Measurements from ENCODE around the gene WDR53.
"Not testable (repeated sequence)": the region's sequence is repeated elsewhere in the genome, so short reads cannot be mapped to it uniquely, and the experiment has no call there.

The WDR53 gene

DNA sequence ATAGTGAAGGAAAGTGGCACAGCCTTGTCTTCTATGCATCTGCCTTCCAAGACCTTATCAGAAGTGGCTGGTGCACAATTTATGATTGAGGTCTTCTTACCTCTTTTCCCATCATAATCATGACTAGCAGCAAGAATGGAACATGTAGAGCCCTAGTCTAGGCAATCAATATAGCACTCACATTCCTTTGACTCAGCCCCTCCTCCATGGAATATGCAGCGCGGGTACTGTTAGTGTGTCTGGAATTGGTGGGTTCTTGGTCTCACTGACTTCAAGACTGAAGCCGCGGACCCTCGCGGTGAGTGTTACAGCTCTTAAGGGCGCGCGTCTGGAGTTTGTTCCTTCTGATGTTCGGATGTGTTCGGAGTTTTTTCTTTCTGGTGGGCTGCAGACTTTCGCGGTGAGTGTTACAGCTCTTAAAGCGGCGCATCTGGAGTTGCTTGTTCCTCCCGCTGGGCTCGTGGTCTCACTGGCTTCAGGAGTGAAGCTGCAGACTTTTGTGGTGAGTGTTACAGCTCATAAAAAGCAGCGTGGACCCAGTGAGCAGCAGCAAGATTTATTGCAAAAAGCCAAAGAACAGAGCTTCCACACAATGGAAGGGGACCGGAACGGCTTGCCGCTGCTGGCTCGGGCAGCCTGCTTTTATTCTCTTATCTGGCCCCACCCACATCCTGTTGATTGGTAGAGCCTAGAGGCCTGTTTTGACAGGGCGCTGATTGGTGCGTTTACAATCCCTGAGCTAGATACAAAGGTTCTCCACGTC, 29.8 kb upstream of the WDR53 start:
- TF ChIP-seq MYC (IDR thresholded peaks at IDR 0.05; ENCODE audit: low read depth, low read length) (peak; percentile 51; the same call in 1 of the 2 replicates), POLR2A (IDR thresholded peaks at IDR 0.05; ENCODE audit: extremely low read depth, insufficient read length) (peak; percentile 63)
- peak overlapping the region; percentile 50 for H3K4me3 ChIP-seq (ENCODE audit: low read depth, low read length)
- peak; percentile 86 for DNase-seq (ENCODE audit: low read depth)

DNA sequence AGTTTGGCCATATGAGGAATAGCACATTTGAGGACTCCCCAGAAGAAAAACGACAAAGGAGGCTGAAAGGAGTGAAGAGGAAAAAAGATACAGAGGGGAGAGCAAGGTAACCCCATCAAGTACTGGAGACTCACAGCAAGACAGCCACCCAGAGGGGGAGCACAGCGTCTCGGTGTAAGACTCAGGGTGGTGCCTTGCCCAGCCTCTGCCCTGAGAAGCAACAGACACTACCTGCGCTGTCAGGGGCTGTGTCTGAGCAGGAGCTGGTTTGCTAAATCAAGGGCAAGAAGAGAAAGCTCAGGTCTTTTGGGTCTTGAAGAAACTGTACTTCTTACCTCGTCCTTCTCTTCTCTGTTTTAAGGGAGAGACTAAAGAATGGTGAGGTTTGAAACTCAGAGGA, 28.0 kb upstream of the WDR53 start:
- peak; percentile 31 for DNase-seq (ENCODE audit: low read depth)
- H3K4me3 ChIP-seq (ENCODE audit: low read depth, low read length): no peak overlapping the region
- TF ChIP-seq POLR2A (IDR thresholded peaks at IDR 0.05; ENCODE audit: extremely low read depth, insufficient read length) (no peak), MYC (IDR thresholded peaks at IDR 0.05; ENCODE audit: low read depth, low read length) (no peak)
- TF ChIP-seq, protein P1, sequence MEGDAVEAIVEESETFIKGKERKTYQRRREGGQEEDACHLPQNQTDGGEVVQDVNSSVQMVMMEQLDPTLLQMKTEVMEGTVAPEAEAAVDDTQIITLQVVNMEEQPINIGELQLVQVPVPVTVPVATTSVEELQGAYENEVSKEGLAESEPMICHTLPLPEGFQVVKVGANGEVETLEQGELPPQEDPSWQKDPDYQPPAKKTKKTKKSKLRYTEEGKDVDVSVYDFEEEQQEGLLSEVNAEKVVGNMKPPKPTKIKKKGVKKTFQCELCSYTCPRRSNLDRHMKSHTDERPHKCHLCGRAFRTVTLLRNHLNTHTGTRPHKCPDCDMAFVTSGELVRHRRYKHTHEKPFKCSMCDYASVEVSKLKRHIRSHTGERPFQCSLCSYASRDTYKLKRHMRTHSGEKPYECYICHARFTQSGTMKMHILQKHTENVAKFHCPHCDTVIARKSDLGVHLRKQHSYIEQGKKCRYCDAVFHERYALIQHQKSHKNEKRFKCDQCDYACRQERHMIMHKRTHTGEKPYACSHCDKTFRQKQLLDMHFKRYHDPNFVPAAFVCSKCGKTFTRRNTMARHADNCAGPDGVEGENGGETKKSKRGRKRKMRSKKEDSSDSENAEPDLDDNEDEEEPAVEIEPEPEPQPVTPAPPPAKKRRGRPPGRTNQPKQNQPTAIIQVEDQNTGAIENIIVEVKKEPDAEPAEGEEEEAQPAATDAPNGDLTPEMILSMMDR (IDR thresholded peaks at IDR 0.05; ENCODE audit: low read depth, low read length): no peak
- TF ChIP-seq, protein P2, sequence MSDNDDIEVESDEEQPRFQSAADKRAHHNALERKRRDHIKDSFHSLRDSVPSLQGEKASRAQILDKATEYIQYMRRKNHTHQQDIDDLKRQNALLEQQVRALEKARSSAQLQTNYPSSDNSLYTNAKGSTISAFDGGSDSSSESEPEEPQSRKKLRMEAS (IDR thresholded peaks at IDR 0.05; ENCODE audit: low read depth, low read length): no peak

DNA sequence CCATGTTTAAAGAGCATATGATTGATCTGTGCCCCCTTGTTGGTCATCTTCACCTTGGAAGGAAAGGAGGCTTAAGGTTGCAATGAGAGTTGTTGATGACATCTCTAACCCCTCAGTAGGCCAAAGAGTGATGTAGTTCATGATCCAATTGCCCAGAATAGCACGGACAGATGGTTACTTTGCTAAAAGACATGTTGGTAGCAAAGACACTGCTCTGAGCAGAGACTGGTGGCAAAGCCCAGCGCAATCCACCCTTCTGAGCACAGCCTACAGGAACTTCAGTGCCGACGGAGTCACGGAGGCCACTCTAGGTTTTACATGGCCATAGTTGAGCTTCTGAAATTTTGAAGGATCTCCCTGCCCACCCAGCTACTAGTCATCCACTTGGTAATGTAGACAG, 21.9 kb upstream of the WDR53 start:
- DNase-seq (ENCODE audit: low read depth): no peak
- no peak overlapping the region for H3K4me3 ChIP-seq (ENCODE audit: low read depth, low read length)
- TF ChIP-seq, protein P2 (IDR thresholded peaks at IDR 0.05; ENCODE audit: low read depth, low read length): no peak
- TF ChIP-seq, protein P1 (IDR thresholded peaks at IDR 0.05; ENCODE audit: low read depth, low read length): no peak
- TF ChIP-seq MYC (IDR thresholded peaks at IDR 0.05; ENCODE audit: low read depth, low read length) (no peak), POLR2A (IDR thresholded peaks at IDR 0.05; ENCODE audit: extremely low read depth, insufficient read length) (no peak)

DNA sequence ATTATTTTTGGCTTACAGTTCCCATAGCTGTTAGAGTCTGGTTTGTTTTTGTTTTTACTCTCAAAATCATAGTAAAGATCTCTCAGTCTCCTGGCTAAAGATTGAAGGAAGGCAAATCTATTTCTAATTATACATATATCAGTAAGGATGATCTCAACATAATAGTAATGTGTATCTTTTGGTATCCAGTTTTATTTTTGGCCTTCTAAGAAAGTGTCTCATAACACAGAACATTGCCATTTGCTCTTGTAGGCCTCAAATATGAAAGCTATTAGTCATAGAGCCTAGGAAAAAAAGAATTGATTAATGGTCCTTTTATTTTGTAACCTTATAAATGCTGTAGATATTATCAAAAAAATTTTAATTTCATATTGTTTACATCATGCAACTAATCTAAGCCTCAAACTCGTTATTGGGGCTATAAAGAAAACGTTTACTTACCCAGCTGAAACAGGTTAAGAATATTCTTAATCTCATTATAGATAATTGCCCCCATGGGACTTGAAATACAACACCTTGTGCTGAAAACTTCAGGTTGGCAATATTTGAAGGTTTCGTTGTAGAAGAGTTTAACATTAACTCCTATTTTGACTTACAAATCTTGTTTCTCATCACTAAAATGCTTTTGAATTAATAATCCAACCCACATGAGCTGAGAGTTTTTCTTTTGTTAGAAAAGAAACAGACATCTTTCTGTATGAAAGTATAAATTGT, 16.8 kb upstream of the WDR53 start:
- DNase-seq (ENCODE audit: low read depth): no peak
- H3K4me3 ChIP-seq (ENCODE audit: low read depth, low read length): no peak overlapping the region
- TF ChIP-seq, protein P1 (IDR thresholded peaks at IDR 0.05; ENCODE audit: low read depth, low read length): no peak
- TF ChIP-seq, protein P2 (IDR thresholded peaks at IDR 0.05; ENCODE audit: low read depth, low read length): no peak
- TF ChIP-seq POLR2A (IDR thresholded peaks at IDR 0.05; ENCODE audit: extremely low read depth, insufficient read length) (no peak), MYC (IDR thresholded peaks at IDR 0.05; ENCODE audit: low read depth, low read length) (no peak)

DNA sequence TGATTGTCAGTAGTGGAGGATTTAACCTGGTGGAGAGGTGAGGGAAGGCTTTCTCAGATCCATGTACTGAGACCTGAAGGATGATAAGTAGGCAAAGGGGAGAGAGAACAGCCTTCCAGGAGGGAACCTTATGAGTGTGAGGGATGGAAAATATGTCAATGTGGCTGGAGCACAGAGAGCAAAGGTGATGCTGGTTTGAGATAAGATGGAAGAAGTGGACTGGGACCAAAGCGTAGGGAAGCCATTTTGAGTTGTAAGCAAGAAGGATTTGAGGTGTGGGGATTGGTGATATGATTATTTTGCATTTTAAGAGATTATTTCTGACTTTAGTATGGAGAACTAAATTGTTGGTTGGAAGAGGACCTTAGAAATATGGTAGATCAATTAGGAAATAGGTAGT, 4.0 kb upstream of the WDR53 start:
- no peak for DNase-seq (ENCODE audit: low read depth)
- no peak overlapping the region for H3K4me3 ChIP-seq (ENCODE audit: low read depth, low read length)
- TF ChIP-seq MYC (IDR thresholded peaks at IDR 0.05; ENCODE audit: low read depth, low read length) (no peak), POLR2A (IDR thresholded peaks at IDR 0.05; ENCODE audit: extremely low read depth, insufficient read length) (no peak)
- TF ChIP-seq, protein P2 (IDR thresholded peaks at IDR 0.05; ENCODE audit: low read depth, low read length): no peak
- TF ChIP-seq, protein P1 (IDR thresholded peaks at IDR 0.05; ENCODE audit: low read depth, low read length): no peak

DNA sequence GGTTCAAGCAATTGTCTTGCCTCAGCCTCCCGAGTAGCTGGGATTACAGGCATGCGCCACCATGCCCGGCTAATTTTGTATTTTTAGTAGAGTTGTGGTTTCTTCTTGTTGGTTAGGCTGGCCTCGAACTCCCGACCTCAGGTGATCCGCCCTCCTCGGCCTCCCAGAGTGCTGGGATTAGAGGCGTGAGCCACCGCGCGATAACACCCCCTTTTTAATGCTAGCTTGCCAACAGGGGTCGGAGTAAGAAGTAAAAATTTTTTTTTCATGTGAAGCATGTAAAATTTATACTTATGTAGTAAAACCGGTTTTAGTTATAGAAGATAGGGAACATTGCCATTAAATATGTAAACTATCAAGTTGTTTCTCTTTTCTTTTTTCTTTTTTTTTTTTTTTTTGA, 2.0 kb upstream of the WDR53 start:
- not testable (repeated sequence) for DNase-seq (ENCODE audit: low read depth); H3K4me3 ChIP-seq (ENCODE audit: low read depth, low read length)

Measured in NB4 (cell line).